Measurements from ENCODE around the gene MSI2.

MSI2 gene

DNA sequence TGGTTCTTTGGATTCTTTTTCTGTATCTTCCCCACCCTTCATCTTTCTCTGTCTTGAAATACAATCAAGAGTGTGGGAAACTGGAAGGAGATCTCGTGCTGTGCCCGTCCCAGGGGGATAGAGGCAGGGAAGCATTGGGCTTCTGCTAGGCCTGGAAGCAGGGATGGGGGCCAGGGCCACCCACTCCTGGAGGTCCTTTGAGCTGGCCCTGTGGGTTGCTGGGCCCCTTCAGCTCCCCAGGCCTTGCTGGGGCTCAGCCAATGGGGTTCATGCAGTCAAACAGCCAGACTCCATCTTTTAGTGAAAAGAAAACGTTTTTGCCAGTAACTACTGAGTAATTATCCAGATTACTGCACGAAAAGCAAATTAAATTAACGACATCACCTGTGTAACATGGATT lies 421.0 kb downstream of the MSI2 start:
- DNase-seq, result no peak

DNA sequence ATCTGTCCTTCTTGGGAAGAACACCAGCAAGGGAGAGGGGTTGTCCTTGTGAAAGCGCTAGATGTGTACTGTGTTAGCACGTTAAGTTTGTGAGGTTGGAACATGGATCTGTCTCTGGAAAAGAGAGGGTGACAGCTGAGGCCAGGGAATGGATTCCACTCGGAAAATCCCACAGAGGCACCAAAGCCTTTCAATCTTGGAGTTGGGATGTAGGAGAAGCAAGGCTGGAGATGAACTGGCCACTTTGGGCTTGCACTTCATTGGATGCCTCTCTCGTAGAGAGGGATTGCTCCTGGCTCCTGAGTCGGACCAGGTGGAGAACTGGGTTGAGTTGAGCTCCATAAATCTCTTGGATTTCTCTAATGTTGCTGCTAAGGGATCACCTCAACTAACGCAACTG lies 421.5 kb downstream of the MSI2 start:
- DNase-seq, result no peak

DNA sequence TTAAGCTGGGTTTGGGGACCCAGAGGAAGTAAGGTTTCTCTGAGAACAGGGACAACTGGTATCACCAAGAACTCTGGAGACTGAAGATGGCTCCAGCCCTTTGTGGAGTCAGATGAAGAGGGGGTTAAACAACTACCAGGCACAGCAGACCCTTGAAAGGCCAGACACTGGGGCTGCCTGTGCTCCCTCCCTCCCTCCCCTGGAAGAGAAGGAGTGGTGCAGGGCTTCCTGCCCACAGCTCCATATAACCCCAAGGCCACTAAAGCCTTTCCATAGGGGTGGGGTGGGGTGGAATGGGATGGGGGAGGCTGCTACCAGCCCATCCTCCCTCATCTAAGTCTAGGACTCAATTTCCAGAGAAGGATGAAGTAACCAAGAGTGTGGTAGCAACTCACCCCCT lies 422.1 kb downstream of the MSI2 start:
- no peak for DNase-seq

DNA sequence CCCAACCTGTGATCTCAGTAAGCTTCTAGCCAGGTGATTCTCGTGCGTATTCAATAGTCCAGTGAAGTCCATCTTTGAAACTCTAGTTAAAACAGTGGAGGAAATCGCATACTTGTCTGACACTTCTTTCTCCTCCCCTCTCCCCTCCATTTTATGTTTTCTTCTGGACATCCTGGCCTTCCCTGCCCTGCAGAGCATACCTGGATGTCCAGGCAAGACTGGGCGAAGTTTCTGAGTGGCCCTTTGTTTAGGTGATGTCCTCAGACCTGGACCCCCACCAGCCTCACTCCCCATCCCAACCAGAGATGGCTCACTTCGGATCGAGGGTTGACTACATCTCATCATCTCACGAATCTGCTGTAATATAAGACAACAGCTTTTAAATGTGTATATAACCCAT lies 423.0 kb downstream of the MSI2 start:
- no peak for DNase-seq

DNA sequence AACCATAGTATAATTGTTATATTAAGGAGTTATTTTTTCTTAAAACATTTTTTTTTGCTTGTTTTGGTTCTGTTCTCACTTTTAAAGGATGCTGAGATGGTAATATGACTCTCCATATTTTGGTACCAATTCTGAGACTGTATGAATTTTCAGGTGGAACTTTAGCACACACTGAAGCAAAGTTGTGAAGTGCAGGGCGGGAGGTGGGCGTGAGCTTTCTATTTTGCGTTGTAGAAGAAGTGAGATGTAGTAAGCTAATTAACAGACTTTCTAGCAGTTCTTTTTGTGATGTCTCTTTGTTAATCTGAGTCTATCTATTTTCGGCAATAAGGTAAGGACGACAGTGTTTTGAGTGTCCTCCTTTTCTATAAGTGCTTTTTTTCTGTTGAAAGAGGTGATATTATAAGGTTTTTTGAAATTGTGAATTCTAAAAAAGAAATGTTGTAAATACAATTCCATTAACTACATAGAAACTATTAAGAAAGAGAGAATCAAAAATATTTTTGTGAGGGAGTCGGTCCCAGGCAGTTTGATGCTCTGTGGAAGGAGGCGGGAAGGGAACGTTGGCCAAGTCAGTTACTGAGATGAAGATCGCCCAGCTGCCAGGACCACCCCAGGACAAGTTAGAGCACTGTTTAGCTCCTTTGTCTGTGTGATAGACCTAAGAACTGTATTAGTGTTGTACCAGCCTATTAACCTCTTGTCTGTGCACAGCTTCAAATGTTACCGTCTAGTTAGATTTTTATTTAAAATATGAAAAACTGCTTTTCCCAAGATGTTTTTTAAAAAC lies 423.8 kb downstream of the MSI2 start:
- DNase-seq, result no peak

DNA sequence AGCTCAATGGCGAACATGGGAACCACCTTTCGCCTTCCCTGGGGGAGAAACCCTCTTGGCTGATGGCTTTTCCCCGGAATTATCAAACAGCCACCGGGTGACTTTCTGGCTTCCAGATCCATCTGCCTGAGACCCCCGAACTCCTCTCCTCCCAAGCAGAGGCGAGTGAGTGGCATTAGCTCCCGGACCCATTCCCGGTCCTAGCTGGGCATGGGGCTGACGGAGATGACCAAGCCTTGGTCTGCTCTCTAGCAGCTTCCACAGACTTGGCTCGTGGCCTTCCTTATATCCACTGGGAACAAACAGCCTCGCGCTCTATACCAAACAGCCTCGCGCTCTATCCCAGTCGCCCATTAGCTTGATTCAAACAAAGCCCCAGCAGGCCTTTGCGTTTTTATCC lies 426.4 kb downstream of the MSI2 start:
- DNase-seq, result no peak

DNA sequence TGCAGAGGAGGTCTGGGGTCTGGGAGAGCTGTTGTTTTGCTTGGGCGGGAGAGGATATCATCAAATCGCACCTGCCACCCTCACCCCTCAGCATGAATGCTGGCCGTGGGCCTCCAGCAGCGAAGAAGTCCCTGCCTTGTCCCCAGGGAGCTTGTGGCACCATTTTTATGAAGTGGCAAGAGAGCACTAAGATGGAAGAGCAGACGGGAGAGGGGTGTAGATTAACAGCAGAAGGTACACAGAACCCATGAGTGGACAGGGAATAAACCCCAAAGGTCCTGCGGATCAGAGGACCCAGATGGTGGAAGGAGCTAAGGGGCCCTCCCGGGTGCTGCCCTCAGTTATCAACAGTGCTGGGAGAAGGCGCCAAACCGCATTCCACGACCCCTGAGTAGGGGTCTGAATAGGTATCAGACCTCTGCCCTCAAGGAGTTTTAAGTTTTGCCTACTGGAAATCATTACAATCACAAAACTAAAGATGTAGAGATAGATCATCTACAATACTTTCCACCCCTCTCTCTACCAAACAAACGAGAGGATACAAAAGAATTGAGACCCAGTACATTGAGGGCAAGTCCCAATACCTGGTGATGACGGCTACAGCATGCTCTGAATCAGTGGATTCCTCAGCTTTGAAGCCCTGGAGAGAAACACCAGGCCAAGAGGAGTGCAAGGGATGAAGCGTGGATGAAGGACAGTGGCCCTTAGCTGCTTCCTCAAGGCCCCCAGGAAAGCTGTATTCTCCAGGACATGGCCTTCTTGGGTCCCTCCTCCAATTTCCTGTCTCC lies 428.6 kb downstream of the MSI2 start:
- DNase-seq, result no peak

DNA sequence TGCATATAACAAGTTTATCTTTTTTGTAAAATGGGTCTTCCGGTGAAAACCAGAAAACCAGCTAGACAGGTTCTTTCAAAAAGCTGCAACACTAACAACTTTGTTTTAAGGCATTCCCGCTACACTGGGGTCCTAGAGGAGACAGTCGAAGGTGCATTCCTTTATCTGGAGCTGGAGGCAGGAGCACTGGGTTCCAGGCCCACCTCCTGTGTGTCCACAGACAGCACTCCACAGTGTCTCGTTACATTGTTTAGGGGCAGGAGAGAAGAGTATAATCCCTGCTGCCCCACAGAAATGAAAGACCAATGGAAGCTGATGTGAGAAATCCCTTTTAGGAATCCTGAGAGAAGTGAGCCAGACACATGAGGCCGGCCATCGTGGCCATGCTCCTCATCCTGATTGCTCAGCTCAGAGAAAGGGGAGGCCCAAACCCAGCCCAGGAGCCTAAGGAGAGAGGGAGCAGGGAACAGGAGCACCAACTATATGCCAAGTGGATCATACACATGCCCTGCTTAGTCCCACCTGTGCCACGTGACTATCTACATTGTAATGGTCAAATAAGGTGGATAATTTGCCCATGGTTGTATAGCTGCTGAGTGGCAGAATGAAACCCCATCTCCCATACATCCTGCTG lies 429.3 kb downstream of the MSI2 start:
- DNase-seq, result no peak

DNA sequence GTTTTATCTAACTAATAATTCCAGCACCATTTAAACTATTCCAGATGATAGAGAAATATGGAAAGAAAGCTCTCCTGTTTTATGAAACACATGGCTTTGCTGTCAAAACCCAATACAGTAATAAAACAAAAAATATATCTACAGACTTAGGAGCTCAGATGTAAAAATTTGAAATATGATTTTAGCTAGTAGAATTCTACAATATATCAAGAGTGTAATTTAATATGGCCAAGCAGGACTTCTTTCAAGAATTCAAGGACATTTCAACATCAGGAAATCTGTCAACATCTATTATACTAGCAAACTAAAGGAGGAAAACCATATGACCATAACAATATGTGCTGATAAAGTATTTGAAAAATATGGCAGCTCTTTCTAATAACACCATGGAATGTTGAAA lies 431.3 kb downstream of the MSI2 start:
- DNase-seq, result no peak

DNA sequence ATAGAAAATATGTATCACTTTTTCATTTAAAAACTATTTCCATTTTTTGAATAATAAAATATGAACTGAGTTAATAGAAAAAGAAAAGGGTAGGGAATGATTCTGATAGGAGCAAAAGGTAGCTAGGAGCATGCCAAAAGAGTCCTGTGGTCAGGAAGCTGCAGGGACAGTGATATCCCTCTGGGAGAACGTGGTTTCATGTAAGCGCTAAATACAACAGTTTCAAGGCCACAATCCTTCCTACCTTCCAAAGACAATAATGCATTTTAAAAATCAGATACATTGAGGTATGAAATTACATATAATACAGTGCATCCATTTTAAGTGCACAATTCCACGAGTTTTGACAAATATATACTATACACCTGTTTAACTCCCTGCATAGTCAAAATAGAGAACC lies 432.9 kb downstream of the MSI2 start:
- no peak for DNase-seq

DNA sequence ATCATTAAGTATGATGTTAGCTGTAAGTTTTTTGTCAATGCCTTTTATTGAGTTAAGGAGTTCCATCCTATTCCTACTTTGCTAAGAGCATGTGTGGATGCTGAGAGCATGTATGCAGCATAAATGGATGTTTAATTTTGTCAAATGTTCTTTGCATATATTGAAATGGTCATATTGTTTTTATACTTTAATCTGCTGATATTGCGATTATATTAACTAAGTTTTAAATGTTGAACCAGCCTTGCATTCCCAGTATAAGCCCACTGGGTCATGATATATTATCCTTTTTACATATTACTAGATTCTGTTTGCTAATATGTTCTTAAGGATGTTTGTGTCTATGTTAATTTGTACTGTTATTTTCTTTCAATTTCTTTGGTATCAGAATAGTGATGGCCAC lies 435.6 kb downstream of the MSI2 start:
- no peak for DNase-seq

DNA sequence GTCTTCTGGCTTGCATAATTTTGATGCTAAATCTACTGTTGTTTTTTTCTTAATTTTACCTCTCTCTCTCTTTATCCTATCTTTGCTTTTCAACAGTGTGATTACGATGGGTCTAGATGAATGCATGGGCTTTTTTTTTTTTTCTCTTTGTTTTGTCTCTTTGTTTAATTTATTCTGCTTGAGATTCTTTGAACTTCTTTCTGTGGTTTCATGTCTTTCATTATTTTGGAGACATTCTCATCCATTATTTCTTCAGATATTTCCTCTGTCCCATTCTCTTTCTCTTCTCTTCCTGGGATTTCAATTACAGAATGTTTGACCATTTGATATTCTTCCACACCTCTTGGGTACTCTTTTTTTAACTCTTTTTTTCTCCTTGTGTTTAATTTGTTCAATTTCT lies 436.4 kb downstream of the MSI2 start:
- no peak for DNase-seq

DNA sequence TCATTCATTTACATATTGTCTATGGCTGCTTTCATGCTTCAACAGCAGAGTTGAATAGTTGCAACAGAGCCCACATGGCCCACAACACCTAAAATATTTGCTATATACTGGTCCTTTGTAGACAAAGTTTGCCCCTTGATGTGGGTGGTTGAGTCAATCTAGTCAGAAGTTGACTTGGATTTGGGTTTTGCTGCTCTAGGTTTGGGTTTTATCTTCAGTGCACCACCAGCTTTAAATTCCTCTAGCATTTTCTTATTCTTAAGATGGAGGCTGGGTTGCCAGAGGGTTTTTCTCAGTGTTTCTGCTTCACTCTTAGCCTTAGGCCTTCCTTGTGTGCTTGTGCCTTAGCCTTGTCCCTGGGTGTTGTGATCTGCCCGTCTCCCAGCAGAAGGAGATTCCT lies 437.7 kb downstream of the MSI2 start:
- DNase-seq, result no peak

DNA sequence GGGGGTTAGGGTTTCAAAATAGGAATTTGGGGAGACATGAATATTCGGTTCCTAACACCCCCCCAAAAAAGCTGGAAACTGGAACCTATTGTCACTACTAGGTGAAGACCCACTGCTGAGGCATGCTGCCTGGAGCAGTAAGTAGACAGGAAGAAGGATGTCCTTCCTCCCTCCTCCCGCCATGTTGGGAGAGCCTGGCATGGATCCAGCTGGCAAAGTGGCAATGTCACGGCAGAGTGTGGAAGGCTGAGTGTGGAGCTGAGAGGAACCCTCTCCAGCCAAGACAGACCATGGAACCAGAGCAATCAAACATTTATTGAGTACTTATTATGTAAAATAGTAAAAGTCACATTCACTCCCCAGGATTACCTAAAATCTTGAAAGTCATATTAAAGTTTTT lies 439.7 kb downstream of the MSI2 start:
- no peak for DNase-seq

DNA sequence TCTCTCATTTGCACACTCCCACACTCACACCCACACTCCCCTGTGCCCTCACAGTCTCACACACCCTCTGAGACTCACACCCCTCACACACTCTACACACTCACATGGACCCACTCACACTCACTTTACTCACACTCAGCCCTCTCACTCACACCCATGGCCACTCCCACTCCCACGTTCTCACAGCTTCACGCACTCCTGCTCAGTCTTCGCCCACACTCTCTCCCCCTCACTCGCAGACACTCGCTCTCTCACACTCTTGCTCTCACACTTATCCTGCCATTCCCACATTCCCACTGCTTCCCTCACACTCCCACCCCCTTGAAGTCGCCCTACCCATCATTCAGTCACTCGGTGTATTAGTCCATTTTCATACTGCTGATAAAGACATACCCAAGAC lies 440.9 kb downstream of the MSI2 start:
- DNase-seq, result no peak

DNA sequence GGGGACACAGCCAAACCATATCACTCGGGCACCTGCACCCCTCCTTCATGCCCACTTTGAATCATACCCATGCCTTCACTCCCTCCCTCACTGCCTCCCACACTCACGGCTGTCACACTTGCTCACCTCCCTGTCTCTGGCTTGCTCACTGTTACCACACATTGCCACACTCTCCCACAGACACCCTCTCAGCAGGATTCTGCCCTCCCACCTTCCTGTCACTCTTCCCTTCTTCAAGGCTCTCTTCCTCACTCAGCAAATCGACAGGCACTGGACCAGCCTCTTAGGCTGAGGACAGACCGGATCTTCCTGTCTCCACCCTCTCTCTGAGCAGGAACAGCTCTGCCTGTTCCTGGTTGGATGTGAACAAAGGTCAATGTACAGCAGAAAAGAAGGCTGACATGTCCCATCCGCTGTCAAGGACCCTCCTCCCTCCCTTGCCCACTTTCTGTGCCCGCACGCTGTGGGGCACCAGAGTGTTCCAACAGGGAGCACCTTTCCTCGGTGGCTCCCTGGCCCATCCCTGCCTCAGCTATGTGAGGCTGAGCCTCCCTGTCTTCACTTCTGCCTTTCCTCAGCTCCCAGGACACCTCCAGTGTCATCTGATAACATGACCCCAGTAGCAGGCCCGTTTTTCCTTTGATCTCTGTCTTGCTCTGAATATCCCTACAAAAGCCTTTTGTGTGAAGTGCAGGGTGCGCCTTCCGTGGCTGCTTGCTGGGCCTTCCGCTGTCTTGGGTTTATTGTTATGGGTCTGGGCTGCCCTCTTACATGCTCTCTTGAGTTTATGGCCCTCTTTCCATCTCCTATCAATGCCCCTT lies 441.8 kb downstream of the MSI2 start:
- no peak for DNase-seq

DNA sequence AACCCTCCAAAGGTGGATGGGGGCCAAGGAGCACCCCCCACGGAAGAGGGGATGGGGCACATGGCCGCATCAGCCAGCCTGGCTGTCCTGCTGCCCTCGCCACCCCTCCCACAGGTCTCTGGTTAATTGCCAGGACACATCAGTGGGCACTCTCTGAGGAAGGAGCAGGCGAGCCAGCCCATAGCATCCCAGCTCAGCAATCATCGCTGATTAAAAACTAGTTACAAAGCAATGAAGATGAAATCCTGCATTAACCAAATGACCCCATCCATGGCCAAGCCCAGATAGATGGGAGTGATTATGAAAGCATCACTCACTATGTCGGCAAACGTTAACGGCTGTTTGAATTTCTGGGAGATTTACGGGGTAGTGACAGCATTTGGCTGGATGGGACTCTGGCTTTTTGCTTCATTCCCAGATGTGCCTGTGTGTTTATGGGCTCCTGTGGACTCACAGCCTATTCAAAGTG lies 443.5 kb downstream of the MSI2 start:
- DNase-seq, result no peak

DNA sequence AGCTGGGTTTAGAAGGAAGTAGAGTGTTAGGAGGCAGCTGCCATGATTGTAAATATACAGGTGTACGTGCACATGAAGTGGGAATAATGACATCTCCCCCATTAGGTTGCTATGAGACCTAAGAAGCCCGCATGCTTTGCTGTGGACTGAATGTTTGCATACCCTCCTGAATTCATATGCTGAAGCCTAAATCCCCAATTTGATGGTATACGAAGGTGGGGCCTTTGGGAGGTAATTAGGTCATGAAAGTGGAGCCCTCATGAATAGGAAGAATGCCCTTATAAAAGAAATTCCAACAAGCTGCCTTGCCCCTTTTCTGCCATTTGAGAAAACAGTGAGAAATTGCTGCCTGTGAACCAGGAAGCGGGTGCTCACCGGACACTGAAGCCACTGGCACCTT lies 444.8 kb downstream of the MSI2 start:
- DNase-seq, result peak; percentile 57

DNA sequence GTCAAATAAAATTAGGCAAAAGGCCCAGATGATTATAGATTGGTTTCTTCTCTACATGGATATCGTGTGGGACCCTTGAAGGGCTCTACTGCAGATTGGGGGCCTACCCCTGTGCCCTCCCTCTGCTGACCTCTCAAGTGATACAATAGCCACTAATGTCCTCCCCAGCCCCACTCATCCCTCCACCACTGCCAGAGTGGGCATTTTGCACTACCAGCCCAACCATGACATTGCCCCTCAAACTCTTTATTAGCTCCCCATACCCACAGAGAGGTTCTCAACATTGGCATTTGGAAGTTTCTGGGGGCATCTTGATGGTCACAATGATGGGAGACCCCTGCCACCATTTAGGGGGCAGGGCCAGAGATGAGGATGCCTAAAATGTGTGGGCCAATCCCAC lies 446.9 kb downstream of the MSI2 start:
- no peak for DNase-seq

DNA sequence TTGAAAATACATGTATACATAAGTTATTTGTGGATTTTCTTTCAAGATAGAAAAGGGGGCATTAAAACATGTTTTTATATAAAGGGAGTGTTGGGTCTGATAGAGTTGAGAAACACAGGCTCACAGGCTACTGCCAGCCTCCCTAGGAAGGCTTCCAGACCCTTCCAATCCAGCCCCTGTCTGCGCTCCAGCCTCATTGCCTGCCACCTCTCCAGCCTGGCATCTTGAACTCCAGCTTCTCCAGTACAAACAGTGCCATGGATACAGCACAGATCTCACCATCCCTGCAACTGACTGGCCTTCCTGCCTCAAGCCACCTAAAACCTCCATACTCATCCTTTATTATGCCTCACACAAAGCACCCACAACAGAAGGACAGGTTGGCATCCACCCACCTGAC lies 448.1 kb downstream of the MSI2 start:
- DNase-seq, result no peak

DNA sequence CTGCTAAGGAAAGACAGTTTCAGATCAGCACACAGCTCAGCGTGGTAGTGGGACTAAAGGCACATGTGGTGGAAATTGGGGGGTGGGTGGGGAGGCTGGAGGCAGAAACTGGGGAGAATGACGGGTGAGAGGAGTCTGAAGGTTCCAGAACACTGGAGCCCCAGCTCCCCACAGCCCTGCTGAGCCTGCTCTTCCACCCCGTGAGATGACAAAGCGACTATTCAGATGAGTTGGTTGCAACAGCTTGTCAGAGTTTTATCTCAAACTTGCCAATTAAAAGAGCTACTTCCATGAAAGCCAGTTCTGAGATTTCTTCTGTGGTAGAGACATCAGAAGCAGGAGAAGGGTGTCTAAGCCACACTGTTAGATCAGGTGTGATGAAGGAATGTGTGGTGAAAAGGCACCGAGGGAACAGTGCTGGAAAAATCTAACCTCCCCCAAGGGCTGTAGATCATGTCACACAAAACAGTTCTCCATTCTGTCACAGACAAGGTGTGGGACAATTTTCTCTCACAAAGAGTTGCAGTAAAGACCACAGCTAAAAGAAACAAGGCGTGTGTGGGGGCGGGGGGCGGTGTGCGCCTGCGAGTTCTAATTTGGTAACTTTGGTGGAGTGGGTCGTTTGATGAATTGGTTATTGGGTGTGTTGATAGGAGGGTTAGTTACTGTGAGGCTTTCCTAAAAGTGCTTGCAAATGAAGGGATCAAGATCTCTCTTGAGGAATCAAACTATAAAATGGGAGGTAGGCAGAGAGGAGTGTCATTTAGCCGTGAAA lies 449.8 kb downstream of the MSI2 start:
- DNase-seq, result no peak

DNA sequence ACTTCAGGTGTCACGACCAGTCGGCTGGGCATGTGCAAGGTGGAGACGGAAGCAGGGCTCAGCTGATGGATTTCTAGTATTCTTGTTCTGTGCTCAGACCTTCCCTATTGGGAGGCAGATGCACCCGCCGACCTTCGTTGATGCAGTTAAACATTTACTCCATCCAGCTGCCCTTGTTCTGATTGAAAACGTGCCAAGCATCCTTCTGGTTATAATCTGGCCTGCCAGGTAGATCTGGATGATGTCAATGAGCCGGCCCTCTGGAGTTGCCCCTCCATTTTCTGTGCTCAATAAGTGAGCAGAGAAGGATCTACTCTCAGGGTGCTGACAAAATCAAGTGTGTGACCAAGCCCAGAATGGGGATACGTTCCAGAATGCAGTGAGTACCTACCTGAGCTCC lies 450.4 kb downstream of the MSI2 start:
- DNase-seq, result peak; percentile 14

Measured in NCI-H1092 treated with DMSO at 0.1 percent for 48 hours (cell line).